Ovary (tissue), 3 donors: ENCODE measurements around the gene LCE1F.

Source experiments
- CTCF ChIP-seq, 3 donors: fragments of 450-650 bp in 2 of 3; fragments of 200-600 bp in 1 of 3; IDR thresholded peaks; one replicate each; pipeline versions ENCODE4 v1.5.1 to v1.8.0; 2016 to 2022; ENCODE audit warnings: antibody characterized with exemption in 3 of 3, mild to moderate bottlenecking in 1 of 3
- EP300 ChIP-seq: sonication (generic); formaldehyde crosslinking; IDR thresholded peaks from one replicate; pipeline ENCODE4 v1.6.1; 2017; ENCODE audit warnings: antibody characterized with exemption
- donor health status: DM: no; HTN: no; CAD: no.

DNA sequence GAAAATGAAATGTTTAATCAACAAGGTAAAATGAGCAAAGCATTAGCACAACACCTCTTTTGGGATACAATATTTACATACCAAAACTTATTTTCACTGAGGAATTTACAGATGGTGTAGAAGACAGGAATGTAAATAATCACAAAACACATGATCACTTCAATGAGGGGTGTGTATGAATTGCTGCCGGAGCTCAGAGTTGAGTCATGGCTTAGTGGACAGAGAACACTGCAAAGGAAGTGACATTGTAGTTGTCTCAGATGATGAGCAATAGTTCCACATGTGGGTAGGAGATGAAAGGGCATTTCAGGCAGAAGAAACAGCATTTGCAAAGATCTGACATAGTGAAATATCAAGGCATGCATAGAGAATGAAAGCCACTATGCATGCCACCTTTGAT is 22.7 kb upstream of the LCE1F start:
- TF ChIP-seq EP300 (no peak), CTCF (IDR thresholded peaks at IDR 0.05) (no peak)
